T-helper 1 cell (primary cell): ENCODE results near the gene C2CD3.

Experiments
- DNase-seq, 5 donors: peaks; one replicate each; pipeline ENCODE4 v3.0.0-alpha.2; 2012 to 2020
- total RNA-seq, 4 donors: gene quantifications; one replicate each; lab custom pipeline; 2026; lab: John Stamatoyannopoulos, UW

Gene C2CD3, protein sequence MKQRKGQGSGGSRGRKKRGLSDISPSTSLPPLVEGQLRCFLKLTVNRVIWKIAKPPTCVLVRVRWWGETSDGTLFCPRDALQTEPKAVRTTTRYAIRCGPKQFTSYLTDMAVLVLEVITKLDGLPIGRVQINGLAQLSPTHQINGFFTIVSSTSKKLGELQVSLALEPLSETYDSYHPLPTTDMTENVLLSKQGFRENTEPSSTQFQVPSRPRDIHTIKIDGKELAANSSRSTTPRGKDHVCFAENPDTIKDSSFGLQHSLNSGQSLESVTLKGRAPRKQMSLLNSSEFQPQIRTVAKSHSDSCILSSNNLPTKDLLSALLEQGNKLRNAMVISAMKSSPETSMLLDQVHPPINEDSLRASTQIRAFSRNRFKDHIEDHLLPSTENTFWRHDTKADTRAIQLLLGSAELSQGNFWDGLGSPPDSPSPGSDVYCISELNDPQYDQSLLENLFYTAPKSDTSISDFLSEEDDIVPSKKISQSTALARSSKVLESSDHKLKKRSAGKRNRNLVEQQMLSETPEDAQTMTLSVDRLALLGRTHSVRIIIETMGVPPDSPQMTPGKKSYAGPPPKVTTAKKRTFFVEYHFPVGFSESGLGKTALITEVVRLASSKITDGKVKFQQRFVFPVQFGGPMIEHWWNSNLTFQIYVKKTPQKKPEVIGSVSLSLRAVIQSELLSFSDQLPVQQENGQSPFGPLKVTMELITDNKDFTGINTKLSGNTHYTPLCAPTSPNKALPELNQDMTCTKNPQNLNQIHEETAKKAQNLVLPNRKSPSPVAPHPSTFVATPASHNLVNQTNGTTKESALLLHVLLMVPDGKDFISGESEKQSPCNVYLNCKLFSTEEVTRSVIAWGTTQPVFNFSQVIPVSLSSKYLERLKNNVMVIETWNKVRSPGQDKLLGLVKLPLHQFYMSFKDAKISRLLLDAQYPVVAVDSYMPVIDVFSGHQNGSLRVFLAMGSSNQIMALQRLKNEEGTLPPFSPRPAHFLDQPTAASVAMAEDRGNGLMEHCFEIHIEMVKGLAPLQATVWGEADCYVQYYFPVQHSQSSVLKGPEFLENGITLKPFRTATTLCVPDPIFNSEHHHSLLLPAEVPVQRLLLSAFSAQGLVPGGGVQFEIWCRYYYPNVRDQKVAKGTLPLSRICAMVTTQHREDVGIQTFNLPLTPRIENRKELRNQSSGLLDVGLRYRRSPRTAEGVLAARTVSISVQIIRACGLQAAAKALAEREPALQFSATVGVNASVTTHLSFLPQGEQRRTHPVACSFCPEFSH (N-terminal part only)
- 52.5 to 98.2 (median 77.0) reads per million in 4 donors for total RNA-seq

GRCh38 chr11:74170694-74171629 lies at the start of gene C2CD3, which contains the start of gene PPME1:
TSS of gene C2CD3 (minus strand) at chr11:74171002. CDS start at chr11:74170792, 210 bp downstream.
TSS of gene PPME1 (plus strand) at chr11:74171289. CDS start at chr11:74171422, 133 bp downstream.
- DNase-seq = peak; percentile 96 to 100 (median 97)

DNA sequence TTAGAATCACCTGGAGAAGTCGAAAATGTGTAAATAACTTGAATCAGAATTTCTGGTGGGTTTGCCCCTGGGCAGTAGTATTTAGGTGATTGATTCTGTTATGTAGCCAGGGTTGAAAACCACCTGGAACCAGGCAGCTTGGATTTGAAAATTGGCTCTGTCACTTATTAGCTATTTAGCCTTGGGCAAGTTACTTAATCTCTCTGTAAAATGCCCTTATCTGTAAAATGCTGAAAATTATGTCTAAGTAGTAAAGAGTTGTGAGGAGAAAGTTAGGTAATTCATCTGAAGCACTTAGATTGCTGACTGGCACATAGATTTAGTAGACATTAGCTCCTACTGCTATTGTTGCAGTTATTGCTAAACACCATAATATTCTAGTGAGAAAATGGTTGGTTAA lies 49.6 kb upstream of the C2CD3 start:
- DNase-seq = no peak

- no peak for DNase-seq
These were observed 41.7 kb upstream of the C2CD3 start for GRCh38 chr11:74212533-74212932.

DNA sequence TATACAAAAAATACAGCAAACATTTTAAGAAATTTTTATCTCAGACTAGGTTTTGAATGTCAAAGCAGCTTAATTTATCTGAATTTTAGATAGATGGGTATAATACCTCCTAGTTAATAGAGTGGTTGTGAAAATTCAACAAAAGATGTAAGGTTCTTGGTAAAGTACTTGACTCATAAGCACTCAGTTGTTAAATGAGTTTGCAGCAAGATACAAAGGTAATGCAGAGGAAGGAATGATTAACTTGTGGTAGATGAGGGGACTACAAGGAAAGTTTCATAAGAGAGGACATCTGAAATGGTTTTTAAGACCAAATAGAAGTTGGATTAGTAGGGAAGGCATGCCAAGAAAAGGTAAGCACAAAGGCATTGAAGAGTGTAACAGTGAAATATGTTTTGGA lies 37.7 kb upstream of the C2CD3 start:
- no peak for DNase-seq

- DNase-seq = no peak
These were observed 35.9 kb upstream of the C2CD3 start for GRCh38 chr11:74206746-74207145.

GRCh38 chr11:74205181-74205580 lies 34.4 kb upstream of the C2CD3 start:
- DNase-seq = no peak

GRCh38 chr11:74204701-74205100 lies 33.9 kb upstream of the C2CD3 start:
- DNase-seq = no peak

GRCh38 chr11:74203966-74204365 lies 33.2 kb upstream of the C2CD3 start:
- DNase-seq = no peak

- DNase-seq = no peak
These were observed 26.1 kb upstream of the C2CD3 start for GRCh38 chr11:74196781-74197486.

DNA sequence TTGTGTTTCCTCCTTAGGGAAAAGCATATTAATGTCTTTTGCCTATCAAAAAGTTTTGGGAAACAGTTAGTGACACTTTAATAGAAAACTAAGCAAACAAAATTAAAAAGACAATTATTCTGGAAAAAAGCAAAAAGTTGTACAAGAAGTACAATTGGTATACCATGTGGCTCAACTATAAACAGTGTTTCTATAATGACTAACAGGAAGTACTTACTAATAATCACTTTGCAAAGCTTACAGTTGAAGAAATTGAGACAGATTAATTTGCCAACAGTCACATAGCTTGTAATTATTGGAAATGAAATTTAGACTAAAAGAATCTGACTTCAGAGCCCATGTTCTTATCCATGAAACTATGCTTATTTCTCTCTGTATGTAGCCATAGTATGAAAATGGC lies 25.0 kb upstream of the C2CD3 start:
- no peak for DNase-seq

GRCh38 chr11:74185695-74186094 lies 14.9 kb upstream of the C2CD3 start:
- DNase-seq = no peak

GRCh38 chr11:74185285-74185684 lies 14.5 kb upstream of the C2CD3 start:
- no peak for DNase-seq

DNA sequence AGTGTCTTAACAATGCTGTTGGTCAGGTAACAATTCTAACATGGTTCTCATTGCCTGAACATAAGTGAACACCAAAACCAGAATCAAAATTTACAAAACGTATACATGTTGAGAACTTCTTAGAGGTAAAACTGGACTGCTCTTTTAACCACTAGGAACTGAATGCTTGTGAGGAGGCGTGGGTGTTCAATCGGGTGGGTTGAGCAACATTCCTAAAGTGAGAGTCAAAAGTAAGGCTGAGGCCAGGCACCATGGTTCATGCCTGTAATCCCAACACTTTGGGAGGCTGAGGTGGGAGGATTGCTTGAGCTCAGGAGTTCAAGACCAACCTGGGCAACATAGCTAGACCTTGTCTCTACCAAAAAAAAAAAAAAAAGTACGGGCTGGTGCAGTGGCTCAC lies 11.8 kb upstream of the C2CD3 start:
- DNase-seq = no peak

DNA sequence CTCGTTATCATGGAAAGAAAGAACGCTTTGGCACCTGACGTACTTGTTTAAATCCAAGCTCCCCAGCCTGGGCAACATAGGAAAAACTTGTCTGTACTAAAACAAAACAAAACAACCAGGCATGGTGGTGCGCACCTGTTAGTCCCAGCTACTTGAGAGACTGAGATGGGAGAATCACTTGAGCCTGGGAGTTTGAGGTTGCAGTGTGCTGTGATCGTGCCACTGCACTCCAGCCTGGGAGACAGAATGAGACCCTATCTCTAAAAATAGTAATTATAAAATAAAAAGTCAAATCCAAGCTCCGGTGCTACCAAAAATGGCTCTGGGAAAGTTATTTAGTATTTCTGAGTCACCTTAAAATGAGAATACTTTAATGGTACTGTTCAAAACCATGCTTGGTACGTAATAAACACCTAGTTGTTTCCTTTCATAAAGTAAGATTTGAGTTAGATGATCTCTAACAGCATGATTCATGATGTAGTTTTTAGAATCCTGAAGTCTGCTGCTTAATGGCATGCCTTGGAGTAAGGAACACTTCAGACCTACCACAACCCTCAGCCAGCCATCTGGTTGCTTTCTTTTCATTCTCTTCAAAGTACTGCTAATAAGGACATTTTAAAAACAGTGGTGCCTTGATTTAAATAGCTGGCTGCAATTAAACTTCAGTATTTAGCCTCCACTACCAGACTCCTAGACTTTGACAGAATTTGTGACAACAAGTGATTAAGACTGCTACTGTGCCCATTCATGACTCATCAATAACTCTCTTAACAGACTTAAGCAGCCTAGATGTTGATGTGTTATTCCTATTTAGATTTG lies 8.6 kb upstream of the C2CD3 start:
- no peak for DNase-seq

DNA sequence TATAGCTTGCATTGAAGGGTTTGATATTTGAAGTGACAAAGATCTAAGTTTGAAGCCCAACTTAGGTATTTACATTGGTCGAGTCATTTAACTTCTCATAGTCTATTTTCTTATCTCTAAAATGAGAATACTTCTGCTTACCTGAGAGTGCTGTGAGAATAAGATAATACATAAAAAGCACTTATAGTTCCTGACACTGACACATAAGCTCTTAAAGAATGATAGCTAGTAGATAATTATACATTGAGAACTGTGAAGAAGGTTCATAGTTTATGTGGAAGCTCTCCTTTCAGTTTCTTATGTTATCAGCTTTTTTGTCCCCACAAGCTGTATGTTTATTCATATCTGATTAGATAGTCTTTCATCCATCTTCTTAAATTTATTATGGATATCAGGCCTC lies 5.1 kb upstream of the C2CD3 start:
- DNase-seq = no peak

DNA sequence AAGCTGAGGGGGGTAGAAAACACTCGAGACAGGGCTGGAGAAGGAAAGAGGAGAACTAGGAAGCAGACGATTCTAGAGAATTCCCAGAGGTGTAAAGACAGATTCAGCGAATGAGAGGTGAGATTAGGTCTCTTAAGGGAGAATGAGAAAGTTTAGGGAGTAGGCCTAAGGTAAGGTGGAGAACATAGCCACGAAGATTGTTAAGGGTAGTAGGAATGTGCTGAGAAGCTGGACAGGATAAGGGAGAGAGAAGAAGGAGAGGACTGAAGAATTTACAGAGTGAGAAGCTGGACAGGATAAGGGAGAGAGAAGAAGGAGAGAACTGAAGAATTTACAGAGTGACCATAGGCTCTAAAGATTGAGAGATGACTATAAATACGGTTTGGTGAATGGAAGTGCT lies 1.2 kb upstream of the C2CD3 start:
- no peak for DNase-seq

GRCh38 chr11:74171630-74171968 lies 797 bp upstream of the C2CD3 start:
- no peak for DNase-seq

DNA sequence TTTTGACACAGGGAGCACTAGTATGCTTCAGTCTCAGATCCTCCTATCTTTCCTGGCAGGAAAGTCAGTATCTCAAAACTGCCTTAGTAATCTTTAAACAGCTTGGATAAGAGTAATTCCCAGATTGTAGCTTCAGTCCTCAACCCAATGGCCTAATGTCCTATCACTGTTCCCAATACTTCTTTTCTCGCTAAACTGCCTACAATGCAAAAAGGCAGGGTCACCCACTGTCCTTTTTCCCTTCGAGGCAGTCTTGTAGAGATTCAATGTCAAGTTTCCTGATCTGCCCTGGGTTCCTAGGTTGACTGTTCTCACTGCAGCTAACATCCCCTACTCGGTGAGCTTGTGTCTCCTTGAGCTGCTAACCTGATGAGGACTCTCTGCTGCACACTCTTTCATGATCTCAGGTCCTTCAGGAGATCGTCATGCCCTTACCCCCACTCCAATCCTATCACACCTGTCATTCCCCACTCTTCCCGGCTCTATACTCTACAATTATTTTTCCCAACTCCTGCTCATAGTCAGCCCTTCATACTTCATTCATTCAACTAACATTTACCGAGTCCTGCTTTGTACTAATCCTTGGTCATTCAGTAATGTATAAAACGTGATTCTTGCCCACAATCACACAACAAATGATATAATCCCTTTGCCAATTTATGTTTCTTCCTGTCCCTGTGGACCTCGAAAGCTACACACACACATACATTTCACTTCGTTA lies 904 bp downstream of the C2CD3 start:
- no peak for DNase-seq

- DNase-seq = no peak
These were observed 2.0 kb downstream of the C2CD3 start for GRCh38 chr11:74168838-74169237.
